Muscle layer of duodenum (tissue), 2 donors: ENCODE results near the gene PWP2.
"Not testable (repeated sequence)": the region's sequence is repeated elsewhere in the genome, so short reads cannot be mapped to it uniquely, and the experiment has no call there.

Experiments used
- H3K27ac ChIP-seq: one replicate; pipeline ENCODE4 v1.7.0; 2013; ENCODE audit warnings: mild to moderate bottlenecking, low read length
- H3K27me3 ChIP-seq: one replicate; pipeline ENCODE4 v1.7.0; 2013; ENCODE audit warnings: low read depth, mild to moderate bottlenecking, control low read depth, low read length
- H3K36me3 ChIP-seq, 2 donors: one replicate each; pipeline ENCODE4 v1.7.0; 2013; ENCODE audit warnings: low read length in 2 of 2, control low read depth in 1 of 2, mild to moderate bottlenecking in 1 of 2; ENCODE audit not compliant: insufficient read depth in 2 of 2, control insufficient read depth in 1 of 2
- H3K4me1 ChIP-seq, 2 donors: one replicate each; pipeline ENCODE4 v1.7.0; 2013; ENCODE audit warnings: low read length in 2 of 2, mild to moderate bottlenecking in 2 of 2, control low read depth in 1 of 2, moderate library complexity in 1 of 2; ENCODE audit not compliant: insufficient read depth in 2 of 2, control insufficient read depth in 1 of 2
- H3K4me3 ChIP-seq, 2 donors: one replicate each; pipeline ENCODE4 v1.7.0; 2013; ENCODE audit warnings: low read length in 2 of 2, low read depth in 1 of 2, mild to moderate bottlenecking in 1 of 2
- H3K9me3 ChIP-seq, 2 donors: one replicate each; pipeline ENCODE4 v1.7.0; 2013; ENCODE audit warnings: low read length in 2 of 2, control low read depth in 1 of 2, mild to moderate bottlenecking in 1 of 2; ENCODE audit not compliant: control insufficient read depth in 1 of 2
- donor health status: healthy.

PWP2 gene

GRCh38 chr21:44142470-44142869 lies 35.3 kb downstream of the PWP2 start:
- H3K27ac ChIP-seq, H3K4me3 ChIP-seq, H3K4me1 ChIP-seq, H3K36me3 ChIP-seq, H3K9me3 ChIP-seq, H3K27me3 ChIP-seq: not testable (repeated sequence)

GRCh38 chr21:44143380-44143779 lies 36.2 kb downstream of the PWP2 start:
- not testable (repeated sequence) for H3K27ac ChIP-seq, H3K4me1 ChIP-seq, H3K9me3 ChIP-seq, H3K4me3 ChIP-seq, H3K36me3 ChIP-seq, H3K27me3 ChIP-seq

GRCh38 chr21:44143996-44144395 lies 36.8 kb downstream of the PWP2 start:
- H3K36me3 ChIP-seq, H3K27me3 ChIP-seq, H3K4me1 ChIP-seq, H3K4me3 ChIP-seq, H3K27ac ChIP-seq, H3K9me3 ChIP-seq: not testable (repeated sequence)

- not testable (repeated sequence) for H3K4me3 ChIP-seq, H3K36me3 ChIP-seq
Measured at GRCh38 chr21:44144784-44145602, 37.8 kb downstream of the PWP2 start.

GRCh38 chr21:44145616-44146015 lies 38.4 kb downstream of the PWP2 start:
- H3K27me3 ChIP-seq, H3K36me3 ChIP-seq, H3K4me3 ChIP-seq, H3K4me1 ChIP-seq, H3K27ac ChIP-seq, H3K9me3 ChIP-seq: not testable (repeated sequence)

More at GRCh38 chr21:44144784-44145602, 37.8 kb downstream of the PWP2 start:
- not testable (repeated sequence) for H3K27ac ChIP-seq, H3K27me3 ChIP-seq, H3K4me1 ChIP-seq, H3K9me3 ChIP-seq

- H3K36me3 ChIP-seq, H3K27ac ChIP-seq, H3K4me3 ChIP-seq, H3K9me3 ChIP-seq, H3K4me1 ChIP-seq, H3K27me3 ChIP-seq: not testable (repeated sequence)
Measured at GRCh38 chr21:44147108-44147507, 39.9 kb downstream of the PWP2 start.

GRCh38 chr21:44150255-44150654 lies 43.1 kb downstream of the PWP2 start:
- not testable (repeated sequence) for H3K4me1 ChIP-seq, H3K27me3 ChIP-seq, H3K9me3 ChIP-seq, H3K4me3 ChIP-seq, H3K27ac ChIP-seq, H3K36me3 ChIP-seq

- not testable (repeated sequence) for H3K4me3 ChIP-seq, H3K4me1 ChIP-seq, H3K27ac ChIP-seq, H3K27me3 ChIP-seq, H3K9me3 ChIP-seq, H3K36me3 ChIP-seq
Measured at GRCh38 chr21:44153214-44153888, 46.2 kb downstream of the PWP2 start.

- H3K27me3 ChIP-seq, H3K9me3 ChIP-seq, H3K4me3 ChIP-seq, H3K4me1 ChIP-seq, H3K27ac ChIP-seq, H3K36me3 ChIP-seq: not testable (repeated sequence)
Measured at GRCh38 chr21:44153889-44154228, 46.7 kb downstream of the PWP2 start.

GRCh38 chr21:44154816-44155230 lies 47.6 kb downstream of the PWP2 start:
- H3K9me3 ChIP-seq, H3K4me3 ChIP-seq, H3K27me3 ChIP-seq, H3K4me1 ChIP-seq, H3K36me3 ChIP-seq, H3K27ac ChIP-seq: not testable (repeated sequence)

GRCh38 chr21:44155231-44155993 lies 48.2 kb downstream of the PWP2 start:
- H3K4me3 ChIP-seq, H3K9me3 ChIP-seq, H3K36me3 ChIP-seq, H3K27me3 ChIP-seq, H3K4me1 ChIP-seq, H3K27ac ChIP-seq: not testable (repeated sequence)
